Measurements from ENCODE around the gene UBAP2.

GRCh38 chr9:33906769-33907168 is 141.9 kb downstream of the UBAP2 start:
- TF ChIP-seq CTCF (optimal IDR thresholded peaks at IDR 0.05 in 1 of 3, IDR thresholded peaks at IDR 0.05 in 1 of 3, conservative IDR thresholded peaks at IDR 0.05 in 1 of 3; ENCODE audit: extremely low read depth in 1 of 3, insufficient read depth in 2 of 3, low read length in 3 of 3) (no peak), EZH2 (IDR thresholded peaks at IDR 0.05; ENCODE audit: low read length) (no peak)
